Islet precursor cell (in vitro differentiated cells): ENCODE data around the gene CNTNAP4.

Experiments
- DNase-seq: peaks from one replicate; pipeline ENCODE4 v3.0.0-alpha.2; 2018

CNTNAP4 gene

DNA sequence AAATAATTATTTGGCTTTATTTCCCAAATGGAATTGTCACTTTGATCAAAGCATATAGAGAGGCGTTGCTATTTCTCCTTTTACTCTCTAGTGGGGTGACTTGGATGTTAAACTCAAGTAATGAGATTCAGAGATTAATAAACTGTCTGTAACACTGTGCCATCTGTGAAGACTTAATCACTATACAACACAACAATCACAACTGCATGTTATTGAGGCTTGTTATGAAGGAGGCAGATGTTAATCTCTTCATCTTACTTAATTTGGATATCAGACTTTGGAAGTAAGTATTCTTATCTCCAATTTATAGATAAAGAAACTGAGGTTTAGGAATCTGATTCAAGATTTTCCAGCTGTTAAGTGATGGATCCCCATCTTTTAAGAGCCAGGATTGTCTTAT is 132.5 kb downstream of the CNTNAP4 start:
- no peak for DNase-seq

DNA sequence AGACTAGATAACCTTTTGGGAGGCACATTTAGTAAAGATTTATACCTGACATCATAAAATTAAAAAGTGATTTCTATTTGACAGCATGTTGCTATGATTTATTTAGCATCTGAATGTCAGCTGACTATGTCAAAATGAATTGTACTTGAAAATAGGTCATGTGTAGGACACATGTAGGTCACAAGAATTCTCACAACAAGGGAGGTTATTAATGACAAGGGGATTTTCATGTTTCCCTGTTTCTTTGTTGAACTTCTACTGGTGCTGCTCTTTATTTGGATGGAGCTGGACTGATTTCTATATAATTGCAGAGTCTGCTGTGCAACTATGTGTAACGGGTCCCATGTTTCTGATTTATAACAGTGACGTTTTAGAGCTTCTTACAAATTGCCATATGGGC is 144.4 kb downstream of the CNTNAP4 start:
- no peak for DNase-seq

DNA sequence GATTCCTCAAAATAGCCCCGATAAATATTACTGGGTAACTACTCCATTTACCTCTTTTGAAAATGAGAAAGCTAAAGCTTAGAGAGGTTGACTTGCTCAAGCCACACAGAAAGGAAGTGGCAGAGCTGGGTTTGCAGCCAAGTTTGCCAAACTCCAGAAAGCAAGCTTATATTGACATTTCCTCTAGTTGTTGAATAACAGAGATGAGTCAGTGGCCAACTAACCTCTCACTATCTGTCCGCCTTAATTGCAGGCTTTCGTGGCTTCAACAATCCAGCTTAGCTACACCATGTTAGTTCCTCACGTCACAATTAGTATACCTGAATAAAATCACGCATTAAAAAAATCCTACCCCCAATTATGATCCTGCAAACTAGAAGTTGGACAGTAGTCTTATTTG is 151.7 kb downstream of the CNTNAP4 start:
- no peak for DNase-seq

DNA sequence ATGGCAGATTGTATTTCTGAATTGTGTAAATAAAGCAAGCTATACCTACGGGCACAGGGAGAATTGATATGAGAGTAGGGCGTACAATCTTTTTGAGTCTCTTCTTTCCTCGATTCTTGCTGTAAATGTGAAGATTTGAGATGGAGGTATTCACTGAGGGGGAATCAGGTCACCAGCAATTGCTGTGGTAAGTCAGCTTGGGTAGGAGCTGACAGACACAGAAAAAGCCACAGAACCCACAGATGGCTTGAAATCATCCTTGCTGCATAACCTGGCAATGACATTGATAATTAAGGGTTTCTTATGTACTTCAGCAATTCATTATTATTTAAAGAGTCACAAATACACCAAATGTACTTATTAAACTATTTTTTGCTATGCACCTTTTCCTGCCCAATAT is 164.2 kb downstream of the CNTNAP4 start:
- no peak for DNase-seq

DNA sequence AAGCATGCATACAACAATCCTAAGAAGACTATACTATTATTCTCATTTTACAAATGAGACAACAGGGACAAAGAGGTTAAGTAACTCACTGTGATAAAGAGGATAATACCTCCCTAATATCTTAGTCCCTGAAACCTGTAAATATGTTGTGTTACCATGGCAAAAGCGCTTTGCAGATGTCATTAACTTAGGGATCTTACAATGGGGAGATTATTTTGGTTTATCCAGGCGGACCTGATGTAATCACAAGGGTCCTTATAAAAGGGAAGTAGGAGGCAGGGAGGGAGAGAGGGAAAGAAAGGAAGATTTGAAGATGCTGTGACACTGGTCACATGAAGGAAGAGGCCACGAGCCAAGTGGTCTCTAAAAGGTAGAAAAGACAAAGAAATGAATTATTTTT is 164.7 kb downstream of the CNTNAP4 start:
- no peak for DNase-seq

DNA sequence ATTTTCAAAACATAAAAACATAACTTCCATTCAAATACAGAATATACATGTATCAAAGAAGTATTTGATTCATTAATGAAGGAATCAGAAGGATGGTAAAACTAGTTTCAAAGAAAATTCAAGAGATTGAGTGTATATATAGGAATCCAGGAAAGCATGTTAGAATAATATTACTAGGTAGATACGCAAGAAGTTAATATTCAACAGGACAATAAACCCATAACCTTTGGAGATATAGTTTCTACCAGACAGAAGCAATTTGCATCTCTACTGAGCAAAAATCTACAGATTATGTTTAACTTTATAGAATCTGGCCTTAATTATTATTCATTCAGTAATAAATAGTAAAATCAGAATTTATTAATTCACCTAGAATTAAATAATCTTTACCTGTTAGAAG is 166.8 kb downstream of the CNTNAP4 start:
- DNase-seq, result no peak

DNA sequence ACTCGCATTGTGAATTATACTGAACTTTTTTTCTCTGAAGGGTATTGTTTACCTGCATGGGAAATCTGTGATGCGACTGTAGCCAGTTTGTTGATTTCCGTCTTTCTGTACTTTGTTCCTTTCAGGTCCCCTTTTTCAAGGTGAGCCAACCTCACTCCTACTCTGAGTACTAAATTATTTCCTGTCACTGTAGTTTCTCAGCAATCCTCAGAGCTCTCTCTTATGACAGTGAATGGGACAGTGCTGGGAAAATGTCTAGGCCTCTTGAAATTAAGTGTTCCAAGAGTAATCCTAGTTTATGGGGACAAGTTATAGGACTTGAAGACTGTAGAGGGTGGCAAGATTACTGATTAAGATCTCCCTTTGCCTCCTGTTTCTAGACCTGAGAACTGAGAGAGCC is 167.6 kb downstream of the CNTNAP4 start:
- no peak for DNase-seq

DNA sequence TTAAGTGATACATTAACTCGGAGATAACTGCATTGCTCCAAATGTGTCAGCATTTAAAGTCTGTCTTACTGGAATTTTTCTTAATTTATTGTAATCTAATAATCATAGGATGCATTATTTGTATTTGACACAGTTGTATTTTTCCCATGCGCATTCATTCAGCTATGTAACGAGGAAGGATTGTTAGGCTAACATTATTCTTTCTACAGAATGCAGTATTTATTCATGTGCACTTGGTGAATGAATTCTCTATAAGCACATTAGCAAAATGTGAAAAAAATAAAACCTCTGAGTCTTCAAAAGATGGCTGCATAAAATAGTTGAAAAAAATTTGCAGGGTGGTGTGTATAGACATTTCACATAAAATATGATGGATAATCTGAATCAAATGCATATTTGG is 168.6 kb downstream of the CNTNAP4 start:
- DNase-seq, result no peak

DNA sequence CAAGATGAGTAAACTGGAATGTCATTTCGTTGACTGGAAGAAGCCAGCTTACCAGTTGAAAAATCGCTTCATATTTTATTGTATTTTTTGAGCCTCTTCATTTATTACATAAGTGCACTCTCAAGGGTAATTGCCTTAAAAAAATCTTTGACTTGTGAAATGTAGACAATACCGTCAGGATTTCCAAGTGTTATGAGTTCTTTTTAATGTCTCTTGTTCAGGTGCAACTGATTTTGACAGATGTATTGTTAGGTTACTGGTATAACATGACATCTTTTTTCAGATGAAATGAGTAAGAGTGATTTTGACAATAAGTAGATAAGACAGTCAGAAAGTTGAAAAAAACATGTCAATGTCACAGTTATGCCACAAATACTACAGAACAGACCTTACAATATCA is 169.1 kb downstream of the CNTNAP4 start:
- no peak for DNase-seq

DNA sequence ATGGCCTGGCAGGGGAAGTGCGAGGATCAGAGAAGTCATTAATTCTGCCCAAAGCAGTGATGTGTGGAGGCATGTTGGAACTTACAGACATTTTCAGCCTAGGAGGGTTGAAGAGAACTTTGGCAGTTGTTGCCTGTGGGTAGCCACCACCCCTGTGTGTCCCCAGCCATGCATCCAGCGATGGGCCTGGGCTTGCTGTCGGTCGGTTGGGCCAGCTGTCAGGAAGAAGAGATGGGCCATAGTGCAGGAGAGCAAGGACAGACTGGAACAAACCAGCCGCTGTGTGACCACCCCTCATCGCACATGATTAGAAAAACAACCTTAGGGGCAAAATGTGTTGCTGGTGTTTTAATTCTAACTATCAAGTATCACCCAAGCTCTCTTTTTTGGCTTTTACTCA is 173.7 kb downstream of the CNTNAP4 start:
- DNase-seq, result no peak

DNA sequence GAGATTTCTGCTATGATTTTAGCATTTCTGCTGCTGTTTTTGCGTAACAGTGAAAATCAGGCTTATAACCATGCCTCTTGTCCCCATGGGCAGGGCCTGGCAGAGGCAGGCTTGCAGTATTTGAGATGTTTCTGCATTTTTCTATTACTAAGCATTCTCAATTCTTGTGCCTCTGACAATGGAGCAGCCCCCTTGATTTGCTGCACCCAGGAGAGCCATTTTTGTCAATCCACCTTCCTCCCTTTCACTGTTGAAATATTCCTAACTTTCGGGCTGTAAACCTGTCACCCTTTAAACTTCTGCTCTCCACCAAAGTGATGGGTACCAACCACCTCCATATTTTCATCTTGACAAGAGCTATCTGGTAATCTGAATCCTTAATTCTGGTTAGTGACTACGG is 178.1 kb downstream of the CNTNAP4 start:
- DNase-seq, result no peak

DNA sequence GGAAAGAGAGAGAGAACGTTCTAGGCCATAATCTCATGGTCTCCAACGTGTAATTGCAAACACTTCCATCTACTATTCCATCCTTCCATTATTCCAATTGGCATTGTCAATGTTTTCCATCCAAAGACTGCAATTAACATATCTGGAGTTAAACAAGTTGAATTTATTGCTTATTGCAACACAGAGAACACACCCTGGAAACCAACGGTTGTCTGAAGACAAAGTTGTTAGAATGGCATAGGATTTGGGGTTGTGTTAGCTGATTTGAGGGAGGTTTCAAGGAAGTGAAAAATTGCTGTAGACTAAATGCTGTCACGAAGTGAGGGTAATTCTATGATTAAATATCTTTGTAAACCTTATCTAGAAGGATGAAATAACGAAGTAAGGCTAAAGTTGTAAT is 178.8 kb downstream of the CNTNAP4 start:
- DNase-seq, result no peak

DNA sequence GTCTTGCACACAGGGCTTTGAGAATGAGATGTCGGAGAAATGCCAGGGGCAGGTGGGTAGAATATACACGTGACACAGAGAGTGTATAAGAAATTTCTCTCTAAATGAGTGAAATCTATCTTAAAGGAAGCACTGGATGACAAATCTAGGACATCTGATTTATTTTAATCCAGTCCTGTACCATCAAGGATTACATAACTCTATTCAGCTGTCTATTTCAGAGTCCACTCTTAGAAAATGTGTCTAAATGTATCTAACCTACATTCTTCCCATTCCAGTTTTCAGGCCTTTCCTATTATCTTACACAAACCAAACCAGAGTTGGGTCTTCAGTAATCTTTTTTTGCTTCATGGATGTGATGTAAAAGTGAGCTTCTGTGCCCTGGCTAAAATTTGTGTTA is 181.9 kb downstream of the CNTNAP4 start:
- no peak for DNase-seq

DNA sequence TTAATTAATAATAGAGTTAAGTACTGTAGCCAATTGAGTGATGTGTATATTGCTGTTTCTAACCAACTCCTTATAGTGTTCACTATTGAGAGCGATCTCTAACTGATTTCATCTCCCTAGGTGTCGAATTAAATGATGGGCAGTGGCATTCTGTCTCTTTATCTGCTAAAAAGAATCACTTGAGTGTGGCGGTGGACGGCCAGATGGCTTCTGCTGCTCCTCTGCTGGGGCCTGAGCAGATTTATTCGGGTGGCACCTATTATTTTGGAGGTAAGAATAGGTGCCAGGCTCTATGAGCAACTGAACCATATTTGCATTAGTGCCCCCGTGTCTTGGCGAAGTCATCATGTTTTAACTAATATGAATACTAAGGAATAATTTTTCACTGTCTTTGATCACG is 184.6 kb downstream of the CNTNAP4 start:
- no peak for DNase-seq

DNA sequence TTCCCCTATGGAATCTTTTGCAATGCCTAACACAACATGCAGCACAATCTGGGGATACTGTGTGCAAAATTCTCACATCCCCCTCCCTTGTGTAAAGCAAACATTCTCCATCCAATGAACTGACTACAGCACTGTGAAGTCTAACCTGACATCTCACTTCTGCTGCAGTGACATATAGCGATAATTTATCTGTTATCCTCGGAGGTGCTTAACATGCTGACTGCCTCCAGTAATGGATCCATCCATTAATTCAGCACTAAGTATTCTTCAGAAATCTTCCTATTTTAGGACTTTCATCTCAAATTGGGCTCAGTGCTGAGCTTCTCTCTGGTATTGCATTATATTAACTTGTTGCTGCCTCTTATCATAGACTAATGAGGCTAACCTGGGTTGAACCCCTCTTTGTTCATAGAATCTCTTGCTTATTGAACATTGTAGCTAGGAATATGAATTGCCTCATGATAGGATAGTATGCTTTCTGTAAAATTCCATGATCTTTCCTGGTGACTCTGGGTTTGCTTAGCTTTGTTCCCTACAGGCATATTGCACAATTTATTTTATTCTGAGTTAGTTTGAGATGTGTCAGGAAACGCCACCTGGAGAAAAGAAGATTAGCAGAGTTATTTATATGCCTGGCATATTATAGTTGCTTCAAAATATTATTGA is 187.9 kb downstream of the CNTNAP4 start:
- no peak for DNase-seq

DNA sequence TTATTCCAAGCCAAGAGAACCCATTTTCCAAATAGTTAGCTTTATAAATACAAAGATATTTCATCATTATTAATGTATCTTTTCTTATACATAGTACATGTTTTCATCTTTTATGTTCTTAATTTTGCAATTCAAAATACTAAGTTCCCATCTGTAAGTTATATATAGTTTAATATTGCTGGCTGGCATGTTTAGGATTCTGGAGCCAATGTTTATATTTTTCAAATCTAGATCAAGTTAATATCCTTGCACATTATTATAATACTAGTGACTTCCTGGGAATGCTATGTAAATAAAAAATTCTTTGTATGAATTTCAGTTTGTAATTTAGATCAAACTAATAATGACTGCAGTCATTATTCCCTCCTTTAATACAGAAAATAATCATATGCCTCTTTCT is 189.7 kb downstream of the CNTNAP4 start:
- no peak for DNase-seq

DNA sequence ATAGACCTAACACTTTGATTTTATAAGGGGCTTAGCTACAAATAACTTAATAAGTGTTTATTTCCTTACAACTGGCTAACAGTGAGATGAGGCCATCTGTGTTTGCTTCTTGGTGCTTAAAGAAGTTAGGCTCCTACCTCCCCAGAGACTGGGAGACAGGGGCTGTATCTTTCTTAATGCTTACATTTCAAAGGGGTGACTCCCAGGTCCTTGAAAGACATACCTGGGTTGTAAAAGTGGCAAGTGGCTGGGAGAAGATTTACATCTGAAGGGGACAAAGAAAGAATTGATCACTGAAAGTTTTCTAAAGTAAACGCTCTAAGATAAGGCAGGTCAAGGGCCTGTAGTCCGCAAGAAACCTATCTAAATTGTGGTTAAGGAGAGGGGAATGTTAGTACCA is 196.8 kb downstream of the CNTNAP4 start:
- peak; percentile 54 for DNase-seq

DNA sequence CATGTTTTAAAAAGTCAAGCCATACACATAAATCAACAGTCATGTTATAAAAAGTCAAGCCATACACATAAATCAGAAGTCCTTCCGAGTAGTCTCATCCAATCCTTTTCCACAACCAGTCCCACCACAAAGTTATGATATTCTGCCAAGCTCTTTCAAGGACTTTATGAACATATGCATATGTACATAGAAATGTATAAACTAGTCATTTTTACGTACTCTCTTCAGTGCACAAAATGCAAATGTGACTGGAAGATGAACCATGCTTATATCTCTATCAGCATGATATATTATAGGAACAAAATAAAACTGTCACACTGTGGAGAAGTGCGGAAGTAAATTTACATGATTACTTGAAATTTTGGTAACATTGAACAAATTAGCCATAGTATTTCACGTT is 200.9 kb downstream of the CNTNAP4 start:
- DNase-seq, result no peak

DNA sequence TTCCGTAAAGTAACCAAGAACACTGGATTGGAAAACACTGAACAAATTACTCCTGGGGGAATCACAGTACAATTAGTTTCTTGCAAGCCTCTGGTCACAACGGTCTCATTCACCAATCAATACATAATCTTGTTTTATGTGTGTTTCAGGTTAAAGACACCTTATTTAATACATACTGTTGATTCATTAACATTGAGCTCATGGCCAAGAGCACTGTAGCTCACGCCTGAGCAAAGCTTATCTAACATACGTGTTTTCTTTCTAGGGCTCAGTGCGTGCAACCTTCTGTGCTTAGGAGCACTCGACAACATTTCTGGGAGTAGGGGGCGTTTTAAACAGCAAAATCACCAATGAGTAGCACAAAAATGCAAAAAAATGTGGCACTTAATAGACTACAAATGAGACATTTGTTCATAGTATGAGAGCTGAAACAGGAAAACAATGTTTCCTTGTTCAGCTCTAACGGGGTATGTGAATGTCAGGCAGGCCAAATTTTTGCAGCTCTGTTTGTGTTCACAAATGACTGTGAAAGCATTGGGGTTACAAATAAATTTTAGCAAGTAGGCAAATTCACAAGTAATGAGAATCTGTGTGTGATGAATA is 206.2 kb downstream of the CNTNAP4 start:
- DNase-seq, result no peak

DNA sequence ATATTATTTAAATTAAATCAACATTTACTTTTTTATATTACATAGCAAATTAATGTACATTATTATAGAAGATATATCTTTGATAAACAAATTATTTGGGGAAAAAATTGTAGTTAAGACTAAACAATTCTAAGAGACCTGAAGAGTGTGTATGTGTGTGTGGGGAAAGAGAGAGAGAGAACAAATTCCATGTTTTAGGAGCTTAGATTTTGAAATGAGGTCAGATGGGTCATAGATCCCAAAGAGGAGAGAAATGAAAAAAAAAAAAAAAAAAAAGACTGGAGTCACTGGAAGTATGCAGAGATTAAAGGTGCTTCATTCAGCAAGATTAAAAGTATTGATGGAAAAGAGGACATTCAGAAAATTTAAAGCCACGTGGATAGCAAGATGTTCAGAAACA is 206.8 kb downstream of the CNTNAP4 start:
- DNase-seq, result no peak

DNA sequence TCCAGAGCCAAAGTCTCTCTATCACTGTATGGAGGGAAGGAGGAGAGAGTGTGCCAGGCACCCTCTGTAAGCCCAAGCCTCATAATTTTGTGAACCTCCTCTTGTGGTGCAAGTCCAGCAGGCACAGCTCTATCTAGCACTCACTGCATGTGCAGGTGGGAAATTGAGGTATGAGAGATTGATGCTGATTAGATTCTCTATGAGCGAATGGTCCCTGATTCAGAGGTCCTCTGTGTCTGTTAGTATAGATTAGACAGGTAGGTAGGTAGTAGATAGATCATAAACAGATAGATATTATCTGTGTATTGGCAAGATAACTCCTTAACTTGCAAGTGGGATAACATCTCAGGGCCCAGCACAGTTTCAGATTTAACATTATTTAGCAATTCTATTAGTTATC is 209.5 kb downstream of the CNTNAP4 start:
- no peak for DNase-seq

DNA sequence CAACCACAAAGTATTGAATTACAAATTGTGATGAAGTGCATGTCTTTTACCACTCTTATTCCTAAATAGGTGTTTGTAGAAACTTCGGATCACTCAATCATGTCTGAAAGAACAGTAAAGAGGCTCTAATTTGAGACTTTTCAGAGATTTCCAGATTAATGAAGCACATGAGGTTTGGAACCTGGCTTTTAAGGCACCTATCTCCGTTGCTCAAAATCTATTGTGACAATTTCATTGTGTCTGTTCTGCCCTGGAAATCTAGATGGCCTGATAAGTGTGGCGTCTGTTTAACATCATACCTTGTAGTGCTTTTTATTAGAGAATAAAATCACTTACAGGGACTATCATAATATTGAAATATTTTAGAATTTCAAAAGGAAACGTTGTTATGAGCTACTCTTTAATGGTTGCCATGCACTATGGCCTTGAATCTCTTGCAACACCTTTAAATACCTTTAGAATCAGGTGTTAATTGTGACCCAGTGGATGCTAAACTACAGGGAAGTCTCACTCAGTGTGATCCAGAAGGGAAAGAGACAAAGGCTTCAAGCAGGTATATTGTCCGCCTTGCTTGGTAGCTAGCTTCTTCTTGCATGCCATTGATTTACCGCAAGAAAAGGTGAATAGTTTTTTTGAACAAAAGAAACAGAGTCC is 210.3 kb downstream of the CNTNAP4 start:
- DNase-seq, result no peak

DNA sequence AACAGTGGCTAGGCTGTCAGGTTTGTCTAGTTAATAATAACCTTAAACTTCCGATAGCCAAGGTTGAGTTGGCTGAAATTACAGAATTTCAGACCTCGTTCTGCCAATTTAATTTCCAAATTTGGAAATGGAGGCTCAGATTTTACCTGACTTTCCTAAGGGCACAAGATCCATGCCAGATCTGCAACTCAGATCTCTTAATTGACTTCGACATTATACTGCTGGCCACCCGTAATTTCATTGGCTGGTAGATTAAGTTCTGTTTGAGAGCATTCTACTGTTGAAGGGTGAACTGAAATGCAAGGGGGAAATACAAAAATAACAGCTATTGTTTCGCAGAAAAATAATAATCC is 210.8 kb downstream of the CNTNAP4 start:
- no peak for DNase-seq

DNA sequence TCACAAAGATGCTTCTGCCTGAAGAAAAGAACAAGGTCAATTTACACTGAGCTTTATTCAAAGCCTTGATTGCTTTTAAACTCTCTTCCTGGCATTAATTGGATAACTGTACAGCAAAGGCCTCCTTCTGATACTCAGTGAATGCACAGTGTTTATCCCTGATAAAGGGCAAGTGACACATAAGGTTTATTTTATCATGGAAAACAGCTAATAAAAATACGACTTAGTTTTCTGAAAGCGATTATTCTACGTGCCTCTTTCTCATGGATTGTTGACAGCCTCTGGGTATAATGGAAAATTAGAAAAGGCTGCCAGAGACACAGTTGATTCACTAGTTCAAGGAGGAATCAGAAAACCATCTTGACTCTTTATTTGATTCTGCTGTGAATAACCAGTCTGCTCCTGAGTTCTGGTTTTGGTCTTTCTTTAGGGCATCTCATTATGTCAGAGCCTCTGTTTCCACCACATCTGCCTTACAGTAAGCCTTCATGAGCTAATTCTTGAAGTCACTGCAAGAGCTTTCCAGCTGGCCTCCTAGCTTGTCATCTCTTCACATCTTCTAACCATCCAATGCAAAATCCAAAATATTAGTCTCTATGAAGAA is 212.9 kb downstream of the CNTNAP4 start:
- no peak for DNase-seq

DNA sequence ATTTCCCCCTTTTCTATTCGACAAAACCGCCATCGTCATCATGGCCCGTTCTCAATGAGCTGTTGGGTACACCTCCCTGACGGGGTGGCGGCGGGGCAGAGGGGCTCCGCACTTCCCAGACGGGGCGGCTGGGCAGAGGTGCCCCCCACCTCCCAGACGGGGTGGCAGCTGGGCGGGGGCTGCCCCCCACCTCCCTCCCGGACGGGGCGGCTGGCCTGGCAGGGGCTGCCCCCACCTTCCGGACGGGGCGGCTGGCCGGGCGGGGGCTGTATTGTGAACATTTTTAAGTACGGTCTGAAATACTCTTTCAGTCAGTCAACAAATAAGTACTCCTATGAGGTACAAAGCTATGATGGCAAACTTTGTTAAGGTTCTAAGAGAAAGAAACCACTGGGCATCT is 222.8 kb downstream of the CNTNAP4 start:
- DNase-seq, result no peak
